LNCAP (cell line): Measurements from ENCODE around the gene GSC.

Experiments
- TF ChIP-seq, protein P1 (sequence below): fragments of 450-650 bp; IDR thresholded peaks from 2 replicates; pipeline ENCODE4 v1.5.1; 2017; ENCODE audit warnings: mild to moderate bottlenecking

Gene GSC

DNA sequence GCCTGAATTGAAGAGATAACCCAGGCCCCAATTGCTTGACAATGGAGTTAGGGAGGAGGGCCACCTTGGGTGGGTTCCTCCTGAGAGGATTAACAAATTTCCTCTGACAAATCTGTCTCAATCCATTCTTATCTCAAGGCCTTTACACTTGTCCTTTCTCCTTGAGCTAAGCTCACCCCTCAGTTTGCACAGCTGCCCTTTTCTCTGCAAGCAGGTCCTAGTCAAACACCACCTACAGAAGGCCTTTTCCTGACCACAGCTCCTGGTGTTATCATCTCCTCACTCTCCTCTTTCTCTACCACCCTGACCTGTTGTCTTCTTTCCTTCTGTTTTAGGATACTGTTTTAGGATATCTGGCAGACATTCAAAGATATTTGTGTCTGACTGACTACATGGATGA is 26.4 kb upstream of the GSC start:
- TF ChIP-seq, protein P1, sequence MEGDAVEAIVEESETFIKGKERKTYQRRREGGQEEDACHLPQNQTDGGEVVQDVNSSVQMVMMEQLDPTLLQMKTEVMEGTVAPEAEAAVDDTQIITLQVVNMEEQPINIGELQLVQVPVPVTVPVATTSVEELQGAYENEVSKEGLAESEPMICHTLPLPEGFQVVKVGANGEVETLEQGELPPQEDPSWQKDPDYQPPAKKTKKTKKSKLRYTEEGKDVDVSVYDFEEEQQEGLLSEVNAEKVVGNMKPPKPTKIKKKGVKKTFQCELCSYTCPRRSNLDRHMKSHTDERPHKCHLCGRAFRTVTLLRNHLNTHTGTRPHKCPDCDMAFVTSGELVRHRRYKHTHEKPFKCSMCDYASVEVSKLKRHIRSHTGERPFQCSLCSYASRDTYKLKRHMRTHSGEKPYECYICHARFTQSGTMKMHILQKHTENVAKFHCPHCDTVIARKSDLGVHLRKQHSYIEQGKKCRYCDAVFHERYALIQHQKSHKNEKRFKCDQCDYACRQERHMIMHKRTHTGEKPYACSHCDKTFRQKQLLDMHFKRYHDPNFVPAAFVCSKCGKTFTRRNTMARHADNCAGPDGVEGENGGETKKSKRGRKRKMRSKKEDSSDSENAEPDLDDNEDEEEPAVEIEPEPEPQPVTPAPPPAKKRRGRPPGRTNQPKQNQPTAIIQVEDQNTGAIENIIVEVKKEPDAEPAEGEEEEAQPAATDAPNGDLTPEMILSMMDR = no peak

DNA sequence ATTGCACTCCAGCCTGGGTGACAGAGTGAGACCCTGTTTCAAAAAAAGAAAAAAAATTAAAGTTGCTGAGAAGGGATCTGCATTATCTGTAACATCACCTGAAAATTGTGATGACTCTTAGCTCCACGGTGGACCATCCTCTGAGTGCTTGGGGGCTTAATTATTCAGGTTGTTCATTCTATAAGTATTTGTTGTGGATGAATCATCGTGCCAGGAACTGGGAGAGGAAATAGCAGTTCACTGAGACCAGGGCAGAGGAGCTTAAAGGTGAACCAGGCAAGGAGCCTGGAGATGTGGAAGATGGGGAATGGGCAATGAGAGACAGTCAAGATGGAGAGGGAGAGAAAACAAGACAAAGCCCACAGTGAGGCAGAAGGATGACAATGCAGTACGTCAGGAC is 25.5 kb upstream of the GSC start:
- TF ChIP-seq, protein P1 = no peak

DNA sequence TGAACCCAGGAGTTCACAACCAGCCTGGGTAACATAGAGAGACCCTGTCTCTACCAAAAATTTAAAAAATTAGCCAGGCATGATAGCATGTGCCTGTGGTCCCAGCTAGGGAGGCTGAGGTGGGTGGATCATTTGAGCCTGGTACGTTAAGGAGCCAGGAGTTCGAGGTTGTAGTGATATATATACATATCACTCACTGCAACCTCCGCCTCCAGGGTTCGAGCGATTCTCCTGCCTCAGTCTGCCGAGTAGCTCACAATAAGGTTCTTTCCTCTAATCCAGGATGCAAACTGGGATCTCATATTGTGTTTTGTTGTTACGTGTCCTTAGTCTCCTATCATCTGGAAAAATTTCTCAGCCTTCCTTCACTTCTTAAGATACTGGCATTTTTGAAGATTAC is 24.0 kb upstream of the GSC start:
- TF ChIP-seq, protein P1 = no peak

DNA sequence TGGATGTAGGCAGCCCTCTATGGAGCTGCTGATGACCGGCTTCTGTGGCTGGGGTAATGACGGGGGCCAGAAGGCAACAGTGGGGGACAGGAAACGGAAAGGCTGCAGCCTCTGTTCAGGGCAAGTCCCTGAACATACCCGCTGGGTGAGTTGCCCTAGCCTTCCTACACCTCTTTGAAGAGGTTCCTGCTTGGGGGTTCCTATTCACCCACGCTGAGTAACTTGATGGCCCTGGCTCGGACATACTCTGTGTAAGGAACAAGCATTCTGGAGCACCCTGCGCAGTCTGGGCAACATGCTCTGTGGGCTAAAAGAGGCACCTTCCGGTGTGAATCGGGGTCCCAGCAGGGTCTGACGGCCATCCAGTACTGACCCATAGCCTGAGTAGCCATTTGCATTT is 17.7 kb upstream of the GSC start:
- TF ChIP-seq, protein P1 = no peak

DNA sequence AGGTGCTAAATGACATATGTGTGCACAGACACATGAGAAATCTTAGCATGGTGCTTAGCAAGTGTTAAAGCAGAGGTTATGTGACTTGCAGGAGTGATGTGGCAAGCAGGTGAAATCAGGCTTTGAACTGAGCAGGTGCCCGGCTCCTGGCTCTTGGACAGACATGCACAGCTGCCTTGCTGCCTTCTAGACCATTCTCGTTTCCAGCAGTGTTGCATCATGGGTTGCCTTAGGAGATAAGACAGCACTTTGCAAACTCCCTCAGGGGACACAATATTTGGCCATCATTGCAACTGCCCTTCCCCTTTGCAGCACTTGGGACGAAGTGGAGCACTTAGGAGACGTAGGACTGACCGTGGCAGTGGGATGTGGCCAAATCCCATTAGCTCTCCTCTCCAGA is 17.2 kb upstream of the GSC start:
- TF ChIP-seq, protein P1 = no peak

DNA sequence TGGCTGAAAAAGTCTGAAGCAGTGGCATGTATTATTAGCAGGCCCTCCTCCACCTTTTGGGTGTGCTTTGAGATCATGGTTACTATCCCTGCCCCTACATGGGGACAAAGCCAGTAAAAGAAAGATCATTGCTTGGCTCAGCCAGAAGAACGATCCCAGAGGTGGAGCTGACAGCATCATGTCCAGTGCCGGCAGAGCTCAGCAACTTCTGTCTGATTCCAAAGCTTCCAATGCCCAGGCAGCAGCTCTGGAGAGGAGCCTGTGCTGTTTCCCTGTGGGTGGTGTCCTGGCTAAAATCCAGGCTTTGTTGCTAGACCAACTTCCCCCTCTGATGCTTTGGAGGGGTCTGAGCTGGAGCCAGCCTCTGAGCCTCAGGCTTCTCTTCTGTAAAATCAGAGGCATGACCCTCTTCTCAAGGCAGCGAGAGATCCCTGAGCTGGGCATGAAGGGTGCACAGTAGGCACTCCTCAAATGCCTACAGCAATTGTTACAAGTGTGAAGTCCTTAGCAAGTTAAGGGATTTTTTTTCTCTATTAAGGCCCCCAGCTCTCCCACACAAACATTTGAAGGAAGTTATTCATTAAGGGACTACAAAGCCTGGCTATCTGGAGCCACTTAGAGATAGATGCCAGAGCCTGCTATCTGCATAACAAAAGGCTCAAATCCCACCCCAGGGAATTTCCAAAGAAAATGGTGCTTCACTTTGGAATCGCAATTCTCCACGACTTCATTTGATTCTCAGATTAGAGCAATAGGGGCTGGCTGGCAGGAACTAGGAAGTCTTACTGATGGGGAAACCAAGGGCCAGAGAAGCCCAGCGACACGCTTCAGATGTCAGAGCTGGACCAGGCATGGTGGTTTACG is 10.9 kb upstream of the GSC start:
- TF ChIP-seq, protein P1 = no peak

DNA sequence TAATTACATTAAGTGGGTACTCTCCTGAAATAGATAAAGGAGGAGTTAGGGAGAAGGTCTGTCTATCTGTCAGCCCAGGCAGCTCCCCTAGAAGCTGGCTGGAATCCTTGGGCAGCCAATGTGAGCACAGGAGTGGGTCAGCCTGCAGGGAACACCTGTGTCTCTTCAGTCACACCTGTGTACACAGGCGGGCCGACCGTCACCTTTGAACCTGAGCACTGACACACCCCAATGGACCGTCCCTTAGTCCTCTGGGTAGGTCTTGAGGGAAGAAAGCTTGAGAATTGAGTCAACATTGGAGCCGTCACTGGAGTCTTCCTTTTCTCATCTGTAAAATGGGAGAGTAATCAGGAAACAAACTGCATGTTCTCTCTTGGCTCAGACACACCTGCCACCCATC is 9.8 kb upstream of the GSC start:
- TF ChIP-seq, protein P1 = no peak

DNA sequence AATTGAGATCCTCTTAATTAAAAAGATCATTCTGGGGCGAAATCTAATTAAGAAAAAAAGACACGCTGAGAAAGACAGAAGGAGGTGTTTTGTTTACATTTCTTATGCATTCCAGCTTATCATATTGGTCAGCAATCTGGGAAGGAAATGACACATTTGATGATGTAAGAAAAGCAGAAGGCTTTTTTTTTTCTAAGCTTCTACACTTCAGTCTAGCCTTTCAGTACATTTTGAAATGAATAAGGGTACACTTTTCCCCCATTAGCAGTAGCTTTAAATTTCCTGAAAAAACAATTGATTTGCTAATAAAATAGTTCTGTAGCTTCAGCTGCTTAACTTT is 5.9 kb upstream of the GSC start:
- TF ChIP-seq, protein P1 = no peak
